HG02840 (cell line): ENCODE results near the gene IQCH.

ENCODE experiments used
- ATAC-seq: cut with Tn5 transposase; IDR thresholded peaks from one replicate; pipeline ENCODE4 v1.9.1; 2021; ENCODE audit warnings: mild to moderate bottlenecking, moderate library complexity, moderate number of reproducible peaks; ENCODE audit not compliant: unreplicated experiment, low FRiP score

The IQCH gene

DNA sequence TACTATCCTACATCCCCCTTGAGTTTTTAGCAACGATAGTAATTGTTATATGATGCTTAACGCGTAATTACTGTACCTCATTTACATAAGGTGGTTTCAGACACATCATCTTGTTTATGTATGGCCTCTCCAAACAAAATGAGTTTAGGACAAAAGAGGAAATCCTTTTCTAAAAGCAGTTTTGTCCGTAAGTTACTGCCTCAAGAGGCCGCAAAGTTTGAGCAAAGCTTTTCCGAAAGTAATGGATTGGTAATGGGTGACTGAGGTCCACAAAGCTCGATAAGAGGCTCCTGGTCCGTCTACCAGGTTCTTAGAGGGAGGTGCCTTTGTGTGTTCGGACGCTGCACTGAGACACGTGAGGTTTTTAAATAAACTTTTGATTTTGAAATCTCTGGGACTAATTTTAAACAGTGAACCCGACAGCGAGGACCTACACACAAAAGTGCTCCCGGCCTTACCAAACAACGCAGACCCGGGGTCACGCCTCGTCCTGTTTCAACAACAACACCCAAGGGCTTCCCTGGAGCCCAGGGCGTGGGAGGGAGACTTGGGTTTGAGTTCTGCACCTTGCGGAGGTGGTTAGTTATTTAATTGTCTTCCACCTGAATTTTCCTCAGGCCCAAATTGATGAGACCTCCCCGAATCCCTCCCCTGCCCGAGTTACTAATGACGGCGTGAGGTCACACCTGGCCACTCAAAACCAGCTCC, 265.9 kb downstream of the IQCH start:
- ATAC-seq: no peak

- peak; percentile 80 for ATAC-seq
Observed at GRCh38 chr15:67521029-67521782, 266.6 kb downstream of the IQCH start, which contains the start of gene C15orf61. TSS of gene C15orf61 (plus strand) at chr15:67521131. CDS start at chr15:67521249, 118 bp downstream.

DNA sequence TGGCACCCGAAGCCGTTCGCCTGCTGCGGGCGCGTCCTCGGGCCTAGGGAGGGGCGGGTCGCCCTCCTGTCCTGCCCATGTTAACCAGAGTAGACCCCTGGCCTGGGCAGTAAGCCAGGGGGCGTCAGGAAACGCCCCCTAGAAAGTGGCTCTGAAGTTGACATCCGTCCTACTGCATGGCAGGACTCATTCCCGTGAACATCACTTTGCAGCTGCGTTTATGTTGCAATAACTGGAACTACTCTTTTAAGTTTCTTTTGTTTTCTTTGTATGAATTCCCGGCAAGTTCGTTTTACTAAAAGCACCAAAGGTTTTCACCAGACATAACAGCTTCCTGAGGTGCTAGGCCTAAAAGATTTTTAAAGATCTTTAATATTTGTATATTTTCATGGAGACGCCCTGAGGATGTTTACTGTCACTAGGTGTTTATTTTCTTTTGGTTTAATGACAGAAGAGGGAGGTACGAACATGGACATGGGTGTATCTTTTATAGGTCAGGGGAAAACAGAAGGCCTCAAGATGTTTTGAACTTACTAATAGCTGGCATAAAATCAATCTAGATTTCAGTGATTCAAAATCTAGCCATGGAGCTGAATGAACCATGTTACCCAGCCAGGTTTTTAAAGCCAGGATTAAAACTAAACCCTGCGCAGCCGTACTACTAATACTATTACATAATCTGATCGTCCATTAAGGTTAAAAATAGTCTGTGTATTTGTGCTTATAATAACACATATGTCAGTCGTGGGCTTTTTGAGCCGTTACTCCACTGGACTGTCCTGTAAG, 267.4 kb downstream of the IQCH start:
- no peak for ATAC-seq

DNA sequence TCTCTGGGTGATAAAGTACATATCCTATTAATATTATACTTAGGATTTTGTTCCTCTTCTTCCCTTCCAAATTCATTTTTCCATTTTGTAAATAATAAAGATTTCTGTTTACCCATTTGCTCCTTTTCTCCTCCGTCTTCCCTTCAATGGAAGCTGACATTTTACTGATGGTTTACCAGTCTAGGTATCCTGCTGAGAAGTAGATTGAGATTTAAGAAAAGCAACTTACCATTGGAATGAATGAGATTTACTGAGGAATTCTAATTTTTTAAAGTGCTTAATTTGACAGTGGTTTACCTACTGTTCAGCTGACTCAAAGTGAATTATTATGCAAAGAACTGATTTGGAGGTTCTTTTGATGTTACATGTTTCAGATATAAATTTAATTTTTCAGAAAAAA, 268.7 kb downstream of the IQCH start:
- ATAC-seq: no peak

- no peak for ATAC-seq
Observed at GRCh38 chr15:67524235-67524634, 269.6 kb downstream of the IQCH start.

- ATAC-seq: no peak
Observed at GRCh38 chr15:67528513-67528912, 273.9 kb downstream of the IQCH start.

DNA sequence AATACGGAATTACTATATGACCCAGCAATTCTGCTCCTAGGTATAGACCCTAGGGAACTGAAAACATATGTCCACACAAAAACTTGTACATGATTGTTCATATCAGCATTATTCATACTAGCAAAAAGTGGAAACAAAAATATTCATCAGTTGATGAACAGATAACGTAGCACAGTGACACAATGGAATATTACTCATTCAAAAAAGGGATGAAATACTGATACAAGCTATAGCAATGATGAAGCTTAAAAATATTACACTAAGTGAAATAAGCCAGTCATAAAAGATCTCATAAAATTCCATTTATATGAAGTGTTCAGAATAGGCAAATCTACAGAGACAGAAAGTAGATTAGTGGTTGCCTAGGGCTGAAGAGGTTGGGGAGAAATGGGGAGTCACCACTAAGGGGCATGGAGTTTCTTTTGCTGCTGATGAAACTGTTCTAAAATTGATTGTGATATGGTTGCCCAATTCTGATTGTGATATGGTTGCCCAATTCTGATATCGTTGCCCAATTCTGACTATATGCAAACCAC, 276.9 kb downstream of the IQCH start:
- ATAC-seq: no peak

- ATAC-seq: no peak
Observed at GRCh38 chr15:67533873-67534272, 279.3 kb downstream of the IQCH start.

- ATAC-seq: no peak
Observed at GRCh38 chr15:67534360-67534759, 279.8 kb downstream of the IQCH start.

DNA sequence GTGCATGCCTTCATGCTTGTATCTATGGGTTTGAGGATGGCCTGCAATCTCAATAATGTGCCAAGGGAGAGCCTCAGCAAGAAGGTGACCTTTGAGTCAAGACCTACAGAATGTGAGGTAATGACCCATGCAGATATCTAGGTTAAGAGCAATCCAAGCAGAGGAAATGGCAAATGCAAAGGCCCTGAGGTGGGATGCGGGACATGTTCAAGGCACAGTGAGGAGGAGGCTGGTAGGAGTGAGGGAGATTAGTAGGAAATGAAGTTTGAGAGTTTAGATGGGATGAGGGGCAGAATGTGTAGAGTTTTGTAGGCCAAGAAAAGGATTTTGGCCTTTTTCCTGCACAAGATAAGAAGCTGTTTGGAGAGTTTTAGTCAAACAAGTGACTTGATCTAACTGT, 283.2 kb downstream of the IQCH start:
- ATAC-seq: no peak

DNA sequence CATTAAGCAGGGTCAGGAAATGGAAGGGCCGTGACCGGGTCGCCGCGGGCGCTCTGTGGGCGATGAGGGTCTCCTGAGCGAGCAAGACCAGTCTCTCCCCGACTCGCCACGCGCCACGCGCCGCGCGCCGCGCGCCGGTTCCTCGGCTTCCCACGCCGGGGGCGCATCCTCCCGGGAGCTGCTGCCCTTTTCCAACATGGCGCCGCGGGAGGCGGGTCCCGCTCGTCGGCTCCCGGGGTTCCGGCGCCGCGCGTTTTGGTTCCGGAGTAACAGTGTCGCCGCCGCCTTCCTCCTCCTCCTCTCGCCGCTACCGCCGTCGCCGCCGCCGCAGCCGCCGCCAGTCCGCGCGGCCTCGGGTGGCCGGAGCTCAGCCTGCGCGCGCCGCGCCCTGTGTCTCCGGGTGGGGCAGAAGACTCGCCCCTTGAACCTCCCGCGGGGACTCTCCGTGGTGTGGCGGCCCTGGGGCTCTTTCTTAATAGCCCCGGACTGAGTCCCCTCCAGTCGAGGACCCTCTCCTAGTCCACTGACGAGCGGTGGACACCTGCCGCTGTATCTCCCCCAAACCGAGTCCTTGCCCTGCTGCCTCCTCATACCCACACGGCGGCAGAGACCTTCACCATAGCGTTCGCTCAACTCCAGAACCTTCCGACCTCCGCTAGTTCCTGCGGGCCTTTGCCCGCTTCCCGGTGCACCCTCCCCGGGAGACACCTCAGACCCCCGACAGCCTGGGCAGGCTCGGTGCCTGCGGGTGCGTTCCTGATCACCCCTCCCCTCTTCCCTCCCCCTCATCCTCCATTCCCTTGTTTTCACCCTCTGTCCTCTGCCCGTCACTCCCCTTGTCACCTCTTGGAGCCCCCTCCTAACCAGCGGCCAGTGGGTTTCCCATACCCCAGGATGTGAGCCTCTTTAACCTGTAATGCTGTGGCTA, 288.1 kb downstream of the IQCH start, which contains the start of gene MAP2K5:
Gene MAP2K5 (plus strand): TSS at position 284 of the 928 bp plus-strand sequence. CDS start 633 bp downstream, at position 917.
- no peak for ATAC-seq

DNA sequence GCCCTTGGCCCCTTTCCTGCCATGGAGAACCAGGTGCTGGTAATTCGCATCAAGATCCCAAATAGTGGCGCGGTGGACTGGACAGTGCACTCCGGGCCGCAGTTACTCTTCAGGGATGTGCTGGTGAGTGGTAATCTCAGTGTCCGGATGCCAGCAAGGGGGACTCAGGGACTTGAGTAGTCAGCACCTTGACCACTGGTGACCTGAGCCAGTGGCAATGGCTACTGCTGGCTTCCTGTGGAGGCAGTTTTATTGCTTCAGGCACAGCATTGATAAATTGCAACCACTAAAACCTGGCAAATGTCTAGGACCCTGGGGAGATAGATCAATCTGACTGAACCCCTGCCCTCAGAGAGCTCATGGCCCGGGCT, 288.7 kb downstream of the IQCH start:
- no peak for ATAC-seq

- ATAC-seq: no peak
Observed at GRCh38 chr15:67544475-67544874, 289.9 kb downstream of the IQCH start.

DNA sequence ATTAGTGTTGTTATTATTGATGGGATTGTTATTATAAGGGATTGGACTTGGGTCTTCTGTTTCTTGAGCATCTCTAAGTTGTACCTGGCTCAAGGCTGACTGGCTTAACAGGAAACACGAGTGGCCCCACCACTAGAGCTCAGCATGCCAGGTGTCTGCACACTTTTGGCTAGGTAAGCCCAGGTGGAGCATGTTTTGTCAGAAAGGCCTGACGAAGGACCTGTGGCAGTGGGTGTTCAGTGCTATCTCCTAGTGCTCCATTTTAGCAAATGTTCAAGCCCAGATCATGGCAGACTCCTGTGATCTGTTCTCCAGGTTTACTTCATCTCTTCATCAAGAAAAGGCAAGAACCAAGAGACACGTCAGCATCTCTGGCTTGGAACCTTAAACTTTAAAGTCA, 291.3 kb downstream of the IQCH start:
- ATAC-seq: no peak

DNA sequence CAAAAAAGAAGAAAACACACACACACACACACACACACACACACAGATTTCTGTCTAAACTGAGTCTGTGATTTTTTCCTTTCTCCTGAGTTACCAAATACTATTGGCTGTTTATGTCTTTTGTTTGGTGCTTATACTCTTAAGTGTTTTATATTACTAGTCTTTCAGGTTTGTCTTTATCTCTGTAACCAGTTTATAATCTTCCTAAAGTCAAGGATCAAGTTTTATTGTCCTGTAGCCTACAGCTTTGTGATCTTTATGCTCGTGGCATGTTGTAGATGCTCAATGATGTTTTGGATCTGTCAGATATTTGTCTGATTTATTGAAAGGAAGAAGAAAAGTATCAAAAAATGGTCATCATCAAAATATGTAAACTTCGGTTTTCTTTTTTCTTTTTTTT, 292.5 kb downstream of the IQCH start:
- no peak for ATAC-seq

DNA sequence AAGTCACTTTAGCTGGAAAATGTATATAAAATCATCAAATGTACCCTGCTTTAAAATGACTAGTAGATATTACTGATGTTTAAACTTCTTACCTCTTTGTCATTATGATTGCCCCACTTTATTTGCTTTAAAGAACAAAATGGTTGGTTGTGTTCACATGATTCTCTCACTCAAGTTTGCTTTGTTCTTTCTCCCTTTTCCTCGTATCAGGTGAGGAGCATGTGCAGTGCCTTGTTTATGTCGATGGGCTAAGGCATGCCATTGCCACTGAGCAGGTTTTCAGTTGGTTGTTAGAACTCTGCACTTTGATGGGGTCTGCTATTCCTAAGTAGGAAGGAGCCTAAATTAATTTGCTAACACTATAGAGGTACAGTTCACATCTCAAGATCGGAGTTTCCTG, 293.2 kb downstream of the IQCH start:
- no peak for ATAC-seq

DNA sequence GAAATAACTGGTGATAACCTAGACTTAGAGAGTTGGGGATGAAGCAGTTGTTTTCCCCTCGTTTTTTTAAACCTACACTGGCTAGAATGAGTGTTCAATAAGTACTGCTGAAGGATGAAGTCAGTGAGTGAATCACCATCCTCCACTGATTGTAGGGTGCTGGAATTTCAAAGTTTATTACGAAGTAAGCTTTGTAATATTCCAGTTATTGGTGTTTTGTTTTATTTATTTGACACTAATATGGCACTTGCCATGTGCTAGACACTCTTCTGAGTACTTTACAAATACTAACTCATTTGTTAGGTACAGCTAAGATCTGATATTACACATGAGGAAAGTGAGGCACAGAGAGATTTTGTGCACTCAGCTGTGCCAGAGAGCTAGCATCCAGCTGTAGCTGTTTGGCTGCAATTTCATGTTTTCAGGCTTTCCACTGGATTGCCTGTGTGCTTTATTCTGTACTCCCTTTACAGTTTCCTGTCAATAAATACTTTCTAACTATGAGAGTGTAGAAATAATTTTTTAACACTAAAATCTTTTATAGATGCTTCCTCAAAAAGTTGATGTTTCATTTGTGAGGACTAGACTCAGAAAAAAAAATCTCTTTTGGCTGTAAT, 293.8 kb downstream of the IQCH start:
- ATAC-seq: no peak

GRCh38 chr15:67548862-67549651, 294.5 kb downstream of the IQCH start:
- no peak for ATAC-seq

GRCh38 chr15:67549736-67550135, 295.1 kb downstream of the IQCH start:
- no peak for ATAC-seq
